Neuronal stem cell (in vitro differentiated cells): ENCODE measurements around the gene INPP5B.

Source experiments
- DNase-seq: peaks from one replicate; pipeline ENCODE4 v3.0.0-alpha.2; 2013; ENCODE audit warnings: low spot score
- H2AFZ ChIP-seq: one replicate; pipeline ENCODE4 v1.6.1; 2013; ENCODE audit warnings: mild to moderate bottlenecking, low read length, inconsistent platforms
- H2AK5ac ChIP-seq: 2 replicates; pipeline ENCODE4 v1.6.1; 2013; ENCODE audit warnings: low read depth, mild to moderate bottlenecking, inconsistent platforms, low read length, moderate library complexity, mixed read lengths
- H2BK120ac ChIP-seq: 2 replicates; pipeline ENCODE4 v1.6.1; 2013; ENCODE audit warnings: low read depth, mild to moderate bottlenecking, inconsistent platforms, low read length, moderate library complexity, mixed read lengths
- H2BK12ac ChIP-seq: one replicate; pipeline ENCODE4 v1.6.1; 2013; ENCODE audit warnings: low read length, inconsistent platforms
- H2BK15ac ChIP-seq: 2 replicates; pipeline ENCODE4 v1.6.1; 2013; ENCODE audit warnings: mild to moderate bottlenecking, low read length, inconsistent platforms, mixed read lengths
- H2BK5ac ChIP-seq: one replicate; pipeline ENCODE4 v1.6.1; 2013; ENCODE audit warnings: inconsistent platforms, mild to moderate bottlenecking, low read length, moderate library complexity
- H3K14ac ChIP-seq: one replicate; pipeline ENCODE4 v1.6.1; 2013; ENCODE audit warnings: low read length, inconsistent platforms
- H3K18ac ChIP-seq: 2 replicates; pipeline ENCODE4 v1.6.1; 2013; ENCODE audit warnings: low read length, inconsistent platforms
- H3K23ac ChIP-seq: 2 replicates; pipeline ENCODE4 v1.6.1; 2013; ENCODE audit warnings: low read depth, mild to moderate bottlenecking, mixed read lengths, low read length, inconsistent platforms; ENCODE audit not compliant: poor library complexity
- H3K27ac ChIP-seq: replicated peaks from 3 replicates; pipeline ENCODE4 v1.5.1; 2013; ENCODE audit warnings: low read length, inconsistent platforms
- H3K27me3 ChIP-seq, 3 experiments: 2 replicates each; pipeline ENCODE4 v1.6.1; 2013; ENCODE audit warnings: low read length in 3 of 3, mild to moderate bottlenecking in 2 of 3, inconsistent platforms in 1 of 3, low read depth in 1 of 3, mixed read lengths in 1 of 3, moderate library complexity in 1 of 3; ENCODE audit not compliant: control insufficient read depth in 3 of 3, insufficient read depth in 3 of 3
- H3K36me3 ChIP-seq, 2 donors: replicated peaks in 1 of 2; 2 replicates each; pipeline ENCODE4 v1.6.1; 2013; ENCODE audit warnings: low read length in 2 of 2; ENCODE audit not compliant: control insufficient read depth in 2 of 2, insufficient read depth in 2 of 2
- H3K4ac ChIP-seq: 2 replicates; pipeline ENCODE4 v1.6.1; 2013; ENCODE audit warnings: inconsistent platforms, mild to moderate bottlenecking, low read length, moderate library complexity
- H3K4me1 ChIP-seq, 2 donors: 1 replicate in 1 of 2; 2 replicates in 1 of 2; pipeline ENCODE4 v1.6.1; 2013; ENCODE audit warnings: low read length in 2 of 2, low read depth in 1 of 2; ENCODE audit not compliant: control insufficient read depth in 2 of 2, insufficient read depth in 1 of 2
- H3K4me2 ChIP-seq: one replicate; pipeline ENCODE4 v1.6.1; 2013; ENCODE audit warnings: mild to moderate bottlenecking, low read length, inconsistent platforms; ENCODE audit not compliant: insufficient read depth, poor library complexity, severe bottlenecking
- H3K4me3 ChIP-seq, 2 donors: 2 replicates each; pipeline ENCODE4 v1.5.1; 2013; ENCODE audit warnings: low read length in 2 of 2, mild to moderate bottlenecking in 2 of 2, inconsistent platforms in 1 of 2, moderate library complexity in 1 of 2
- H3K79me1 ChIP-seq: one replicate; pipeline ENCODE4 v1.6.1; 2013; ENCODE audit warnings: low read depth, mild to moderate bottlenecking, inconsistent platforms, low read length, moderate library complexity
- H3K9ac ChIP-seq: one replicate; pipeline ENCODE4 v1.6.1; 2013; ENCODE audit warnings: mild to moderate bottlenecking, low read depth, low read length, inconsistent platforms; ENCODE audit not compliant: poor library complexity
- H3K9me3 ChIP-seq, 2 donors: replicated peaks in 1 of 2; 2 replicates each; pipeline versions ENCODE3 to v1.6.1; 2013; ENCODE audit warnings: low read length in 2 of 2, mild to moderate bottlenecking in 2 of 2, inconsistent platforms in 1 of 2, low read depth in 1 of 2, mixed read lengths in 1 of 2, moderate library complexity in 1 of 2; ENCODE audit not compliant: control insufficient read depth in 2 of 2, insufficient read depth in 1 of 2
- H4K8ac ChIP-seq: one replicate; pipeline ENCODE4 v1.6.1; 2013; ENCODE audit warnings: low read depth, mild to moderate bottlenecking, inconsistent platforms, low read length, moderate library complexity
- H4K91ac ChIP-seq: one replicate; pipeline ENCODE4 v1.6.1; 2013; ENCODE audit warnings: low read length, low read depth, mild to moderate bottlenecking, inconsistent platforms; ENCODE audit not compliant: poor library complexity
- WGBS, 2 donors: extraction: QIAGEN DNeasy Blood & Tissue Kit; methylation state at CpG; one replicate each; pipeline ENCODE4 v1.1.7; 2013; ENCODE audit warnings: missing lambda C conversion rate in 2 of 2, mixed read lengths in 1 of 2; ENCODE audit not compliant: insufficient read length in 2 of 2, insufficient replicate concordance in 1 of 2; ENCODE audit errors: extremely low coverage in 2 of 2; 5-methylcytosine and 5-hydroxymethylcytosine counted together

The INPP5B gene

DNA sequence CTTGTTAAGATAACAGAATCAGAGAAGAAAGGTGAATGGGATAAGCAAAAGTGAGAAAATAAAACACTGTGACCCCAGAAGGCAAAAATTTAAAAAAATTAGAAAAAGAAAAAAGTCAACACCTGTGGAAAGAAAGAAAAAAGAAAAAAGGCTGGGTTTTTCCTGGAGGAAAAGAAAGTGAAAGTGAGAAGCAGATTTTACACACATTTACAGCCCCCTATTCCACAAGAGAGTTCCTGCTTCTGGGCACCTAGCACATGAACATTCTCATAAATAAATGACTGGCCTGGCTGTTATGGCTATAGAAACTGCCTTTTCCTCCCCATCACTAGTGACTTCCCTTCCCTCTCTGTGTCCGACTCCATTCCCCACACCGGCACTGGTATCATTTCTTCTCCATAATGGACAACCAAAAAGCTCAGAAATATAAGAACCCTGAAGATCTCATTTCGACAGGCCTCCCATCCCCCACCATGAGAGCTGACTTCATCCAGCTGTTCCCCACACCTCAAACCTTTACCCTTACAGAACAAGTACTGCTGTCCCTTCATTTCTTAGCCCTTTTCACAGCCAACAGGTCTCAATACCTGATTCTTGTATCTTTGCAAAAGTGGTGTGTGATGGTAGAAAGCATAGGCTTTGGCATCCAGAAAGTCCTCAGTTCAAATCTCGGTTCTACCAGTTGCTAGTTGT lies 100.1 kb downstream of the INPP5B start:
- H3K4me1 ChIP-seq, result no peaks in the 10 kb centered on the region
- no peak overlapping the region for H3K9ac ChIP-seq
- no peak overlapping the region for H2BK120ac ChIP-seq
- H3K4me3 ChIP-seq, result no peak overlapping the region
- H2BK5ac ChIP-seq, result no peak overlapping the region
- DNase-seq, result no peak
- H4K91ac ChIP-seq, result no peak overlapping the region
- no peak overlapping the region for H4K8ac ChIP-seq
- no CpG with 5 or more reads among the region's 4 CpGs for WGBS, 2 donors
- H3K23ac ChIP-seq, result no peak overlapping the region
- no peak overlapping the region for H3K18ac ChIP-seq
- no peaks in the 10 kb centered on the region for H3K27me3 ChIP-seq
- H2BK12ac ChIP-seq, result no peak overlapping the region
- no peak overlapping the region for H3K14ac ChIP-seq
- H3K27ac ChIP-seq, result no peak overlapping the region
- peaks cover 0 to 49% of the 10 kb centered on the region in 2 donors for H3K36me3 ChIP-seq
- H3K79me1 ChIP-seq, result peaks cover 2% of the 10 kb centered on the region
- H3K4ac ChIP-seq, result no peak overlapping the region
- no peak overlapping the region for H2BK15ac ChIP-seq
- H2AK5ac ChIP-seq, result no peak overlapping the region
- H3K4me2 ChIP-seq, result no peak overlapping the region
- H2AFZ ChIP-seq, result no peak overlapping the region
- H3K9me3 ChIP-seq, result no peaks in the 10 kb centered on the region

DNA sequence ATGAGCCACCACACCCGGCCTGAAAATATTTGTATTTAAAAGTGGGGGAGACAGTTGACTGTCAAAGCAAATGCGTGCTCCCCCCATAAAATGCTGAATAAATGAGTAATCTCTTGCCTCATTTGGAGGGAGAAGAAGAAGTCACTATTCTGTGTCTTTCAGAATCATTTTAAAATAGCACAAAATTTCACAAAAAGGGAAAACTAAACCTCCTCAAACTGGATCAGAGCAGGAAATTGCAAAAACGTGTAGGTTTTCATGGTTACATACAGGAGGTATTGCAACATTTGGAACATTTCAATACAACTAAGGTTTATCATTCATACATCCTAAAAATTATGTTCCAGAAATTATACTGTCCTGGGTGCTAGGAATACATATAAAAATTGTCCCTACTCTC lies 101.1 kb downstream of the INPP5B start:
- no peak overlapping the region for H4K8ac ChIP-seq
- H2AK5ac ChIP-seq, result no peak overlapping the region
- no peak overlapping the region for H3K14ac ChIP-seq
- no peaks in the 10 kb centered on the region for H3K4me1 ChIP-seq
- H2BK15ac ChIP-seq, result no peak overlapping the region
- H3K27ac ChIP-seq, result no peak overlapping the region
- no peak overlapping the region for H3K4me2 ChIP-seq
- no peak overlapping the region for H2BK120ac ChIP-seq
- no peak overlapping the region for H3K23ac ChIP-seq
- H3K9ac ChIP-seq, result no peak overlapping the region
- no CpG with 5 or more reads among the region's 3 CpGs for WGBS, 2 donors
- peaks cover 0 to 47% of the 10 kb centered on the region in 2 donors for H3K36me3 ChIP-seq
- no peak for DNase-seq
- H3K79me1 ChIP-seq, result peaks cover 2% of the 10 kb centered on the region
- no peaks in the 10 kb centered on the region for H3K9me3 ChIP-seq
- no peaks in the 10 kb centered on the region for H3K27me3 ChIP-seq
- H4K91ac ChIP-seq, result no peak overlapping the region
- H2BK5ac ChIP-seq, result no peak overlapping the region
- no peak overlapping the region for H2BK12ac ChIP-seq
- H3K4ac ChIP-seq, result no peak overlapping the region
- H3K18ac ChIP-seq, result no peak overlapping the region
- no peak overlapping the region for H3K4me3 ChIP-seq
- no peak overlapping the region for H2AFZ ChIP-seq

DNA sequence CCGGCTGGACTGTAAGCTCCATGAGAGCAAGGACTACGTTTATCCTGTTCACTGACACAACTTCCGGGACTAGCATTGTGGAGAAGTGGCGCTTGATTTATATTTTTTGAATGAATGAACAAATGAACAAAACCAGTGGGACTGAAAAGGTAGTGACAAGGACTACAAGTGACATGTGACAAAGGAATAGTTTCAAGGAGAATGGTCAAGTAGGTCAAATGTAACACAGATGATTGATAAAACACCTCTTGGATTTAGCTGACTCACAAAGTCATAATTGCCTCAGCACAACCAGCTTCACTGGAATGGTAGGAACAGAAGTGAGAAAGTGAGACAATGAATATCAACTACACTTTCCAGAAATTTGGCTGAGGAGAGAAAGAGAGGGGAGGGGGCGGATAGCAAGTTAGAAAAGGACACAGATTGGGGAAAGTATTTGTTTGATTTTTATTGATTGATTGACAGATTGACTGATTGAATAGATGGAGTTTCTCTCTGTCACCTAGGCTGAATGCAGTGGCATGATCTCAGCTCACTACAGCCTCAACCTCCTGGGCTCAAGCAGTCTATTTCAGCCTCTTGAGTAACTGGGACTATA lies 101.7 kb downstream of the INPP5B start:
- WGBS, 2 donors, result no CpG with 5 or more reads among the region's 5 CpGs

DNA sequence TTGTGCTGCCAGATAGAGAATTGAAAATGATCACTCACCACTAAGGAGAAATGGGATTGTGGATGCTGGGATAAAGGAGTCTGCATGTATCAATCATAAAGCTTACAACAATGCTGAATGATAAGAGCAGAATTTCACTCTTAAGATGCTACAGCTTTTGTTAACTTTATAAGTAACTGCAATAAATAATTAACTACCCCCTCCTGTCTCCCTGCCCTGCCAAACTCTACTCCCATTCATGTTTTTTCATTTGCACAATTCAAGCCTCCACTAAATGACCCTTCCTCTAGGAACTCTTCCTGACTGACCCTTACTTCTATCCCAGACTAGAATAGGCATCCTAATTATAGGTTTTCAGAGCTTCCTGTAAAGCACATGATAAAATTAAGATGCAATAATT lies 102.3 kb downstream of the INPP5B start:
- H2BK5ac ChIP-seq, result no peak overlapping the region
- H2BK15ac ChIP-seq, result no peak overlapping the region
- no peak overlapping the region for H2AFZ ChIP-seq
- no peaks in the 10 kb centered on the region for H3K27me3 ChIP-seq
- no peak overlapping the region for H3K4me2 ChIP-seq
- no peak overlapping the region for H4K91ac ChIP-seq
- no peak overlapping the region for H3K9ac ChIP-seq
- no peak for DNase-seq
- H3K23ac ChIP-seq, result no peak overlapping the region
- H3K9me3 ChIP-seq, result no peaks in the 10 kb centered on the region
- no peak overlapping the region for H3K14ac ChIP-seq
- H2AK5ac ChIP-seq, result no peak overlapping the region
- H3K18ac ChIP-seq, result no peak overlapping the region
- no peak overlapping the region for H3K4ac ChIP-seq
- H4K8ac ChIP-seq, result no peak overlapping the region
- H2BK12ac ChIP-seq, result no peak overlapping the region
- H3K4me1 ChIP-seq, result no peaks in the 10 kb centered on the region
- no peak overlapping the region for H3K27ac ChIP-seq
- peaks cover 4 to 49% of the 10 kb centered on the region in 2 donors for H3K36me3 ChIP-seq
- no peak overlapping the region for H3K4me3 ChIP-seq
- H2BK120ac ChIP-seq, result no peak overlapping the region
- H3K79me1 ChIP-seq, result peaks cover 3% of the 10 kb centered on the region

More for the DNA sequence above, 101.7 kb downstream of the INPP5B start:
- Histone ChIP-seq H3K14ac (no peak overlapping the region), H3K4ac (no peak overlapping the region), H3K23ac (no peak overlapping the region), H3K9me3 (no peaks in the 10 kb centered on the region), H2BK15ac (no peak overlapping the region), H3K4me1 (no peaks in the 10 kb centered on the region), H3K27ac (no peak overlapping the region), H3K18ac (no peak overlapping the region), H3K36me3 (peaks cover 0 to 47% of the 10 kb centered on the region in 2 donors), H2BK120ac (no peak overlapping the region), H2BK5ac (no peak overlapping the region), H3K4me2 (no peak overlapping the region), H3K4me3 (no peak overlapping the region), H3K79me1 (peaks cover 2% of the 10 kb centered on the region), H2AK5ac (no peak overlapping the region), H2AFZ (no peak overlapping the region), H3K27me3 (no peaks in the 10 kb centered on the region), H4K8ac (no peak overlapping the region), H4K91ac (no peak overlapping the region), H2BK12ac (no peak overlapping the region), H3K9ac (no peak overlapping the region)
- no peak for DNase-seq
